SKM-1 treated with dmso at 0.1 percent for 144 hours (cell line): ENCODE measurements around the gene AQP5.

Experiments
- DNase-seq: peaks from one replicate; lab custom pipeline; 2025; ENCODE audit not compliant: unreplicated experiment; lab: John Stamatoyannopoulos, UW

Gene AQP5

GRCh38 chr12:49961111-49961922 is at the start of gene AQP5:
Gene AQP5 (plus strand): TSS chr12:49961872. CDS start chr12:49962018, 146 bp downstream.
- DNase-seq, result no peak

- DNase-seq, result no peak
These were observed 49.1 kb upstream of the AQP5 start for GRCh38 chr12:49912345-49913255.

GRCh38 chr12:49916129-49916919 is 45.3 kb upstream of the AQP5 start:
- DNase-seq, result no peak

- no peak for DNase-seq
These were observed 44.4 kb upstream of the AQP5 start for GRCh38 chr12:49917166-49917787.

GRCh38 chr12:49917788-49918173 is 43.9 kb upstream of the AQP5 start:
- DNase-seq, result no peak

- DNase-seq, result no peak
These were observed 41.3 kb upstream of the AQP5 start for GRCh38 chr12:49920241-49920914.

- no peak for DNase-seq
These were observed 40.8 kb upstream of the AQP5 start for GRCh38 chr12:49920915-49921286.

- DNase-seq, result no peak
These were observed 40.4 kb upstream of the AQP5 start for GRCh38 chr12:49921299-49921698.

- DNase-seq, result no peak
These were observed 39.7 kb upstream of the AQP5 start for GRCh38 chr12:49921936-49922335.

GRCh38 chr12:49922349-49923034 is 39.2 kb upstream of the AQP5 start:
- no peak for DNase-seq

- DNase-seq, result no peak
These were observed 38.5 kb upstream of the AQP5 start for GRCh38 chr12:49923035-49923644.

GRCh38 chr12:49923880-49924556 is 37.7 kb upstream of the AQP5 start:
- no peak for DNase-seq

GRCh38 chr12:49924628-49925246 is 36.9 kb upstream of the AQP5 start:
- no peak for DNase-seq

- DNase-seq, result no peak
These were observed 36.1 kb upstream of the AQP5 start for GRCh38 chr12:49925433-49926204.

- DNase-seq, result no peak
These were observed 33.2 kb upstream of the AQP5 start for GRCh38 chr12:49928471-49928870.

- DNase-seq, result no peak
These were observed 32.1 kb upstream of the AQP5 start for GRCh38 chr12:49929581-49929980.

- DNase-seq, result no peak
These were observed 31.0 kb upstream of the AQP5 start for GRCh38 chr12:49930515-49931288.
